Fibroblast of lung (primary cell): ENCODE measurements around the gene PRKCA.

ENCODE experiments used
- EZH2 ChIP-seq: IDR thresholded peaks from 2 replicates; pipeline ENCODE4 v1.5.1; 2012; ENCODE audit warnings: low read length, control low read depth, mild to moderate bottlenecking; ENCODE audit errors: missing control alignments
- TF ChIP-seq, protein P1 (sequence below), 2 donors: IDR thresholded peaks in 1 of 2; conservative IDR thresholded peaks in 1 of 2; 1 replicate in 1 of 2; 2 replicates in 1 of 2; pipeline ENCODE4 v1.5.1; 2011 to 2012; ENCODE audit warnings: low read length in 2 of 2, control low read depth in 1 of 2, inconsistent platforms in 1 of 2, low read depth in 1 of 2, mild to moderate bottlenecking in 1 of 2

DNA sequence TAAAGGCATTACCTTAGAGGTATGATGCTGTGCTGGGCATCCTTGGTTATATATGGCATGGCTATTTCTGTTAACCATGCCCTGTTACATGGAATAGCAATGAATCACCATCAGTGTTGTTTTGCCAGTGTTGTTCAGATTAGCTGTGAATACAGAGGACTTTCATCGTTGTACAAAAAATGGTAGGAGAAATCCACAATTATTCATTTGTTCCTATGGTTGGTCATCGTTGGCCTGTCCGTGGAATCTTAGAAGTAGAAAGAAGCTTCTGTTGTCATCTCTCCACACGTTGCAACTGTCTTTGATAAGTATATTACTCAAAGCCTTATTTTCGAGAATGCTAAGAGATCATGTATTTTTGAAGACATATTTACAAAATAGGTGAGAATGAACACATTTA, 418.2 kb downstream of the PRKCA start:
- TF ChIP-seq, protein P1, sequence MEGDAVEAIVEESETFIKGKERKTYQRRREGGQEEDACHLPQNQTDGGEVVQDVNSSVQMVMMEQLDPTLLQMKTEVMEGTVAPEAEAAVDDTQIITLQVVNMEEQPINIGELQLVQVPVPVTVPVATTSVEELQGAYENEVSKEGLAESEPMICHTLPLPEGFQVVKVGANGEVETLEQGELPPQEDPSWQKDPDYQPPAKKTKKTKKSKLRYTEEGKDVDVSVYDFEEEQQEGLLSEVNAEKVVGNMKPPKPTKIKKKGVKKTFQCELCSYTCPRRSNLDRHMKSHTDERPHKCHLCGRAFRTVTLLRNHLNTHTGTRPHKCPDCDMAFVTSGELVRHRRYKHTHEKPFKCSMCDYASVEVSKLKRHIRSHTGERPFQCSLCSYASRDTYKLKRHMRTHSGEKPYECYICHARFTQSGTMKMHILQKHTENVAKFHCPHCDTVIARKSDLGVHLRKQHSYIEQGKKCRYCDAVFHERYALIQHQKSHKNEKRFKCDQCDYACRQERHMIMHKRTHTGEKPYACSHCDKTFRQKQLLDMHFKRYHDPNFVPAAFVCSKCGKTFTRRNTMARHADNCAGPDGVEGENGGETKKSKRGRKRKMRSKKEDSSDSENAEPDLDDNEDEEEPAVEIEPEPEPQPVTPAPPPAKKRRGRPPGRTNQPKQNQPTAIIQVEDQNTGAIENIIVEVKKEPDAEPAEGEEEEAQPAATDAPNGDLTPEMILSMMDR (conservative IDR thresholded peaks at IDR 0.05 in 1 of 2, IDR thresholded peaks at IDR 0.05 in 1 of 2; ENCODE audit: low read depth in 1 of 2, low read length in 2 of 2), result no peak
- no peak for TF ChIP-seq EZH2
